Measurements from ENCODE around the gene ERBB4. TPM values are rescaled to one million over a fixed set of nuclear protein-coding genes. Genes with fewer than 3 reads are reported as not detected.
A peak's percentile ranks its signal among the peaks of the same experiment; 100 is the strongest.
"Not testable (repeated sequence)": the region's sequence is repeated elsewhere in the genome, so short reads cannot be mapped to it uniquely, and the experiment has no call there.

ERBB4 gene
- total RNA-seq, 1 donor from 2014 or later = 1.7 TPM

GRCh38 chr2:212013626-212014025, 525.0 kb downstream of the ERBB4 start:
- Histone ChIP-seq H3K4me1 (peaks cover 0 to 13% of the 10 kb centered on the region in 2 donors), H3K36me3 (no peaks in the 10 kb centered on the region), H3K27ac (no peak overlapping the region), H3K9me3 (no peaks in the 10 kb centered on the region), H3K4me3 (no peak overlapping the region), H3K27me3 (no peaks in the 10 kb centered on the region)
- no peak for DNase-seq (ENCODE audit: low spot score in 2 of 2)
- no peak for TF ChIP-seq CTCF (IDR thresholded peaks at IDR 0.05)
- intact Hi-C loops (cut with DNase I) = no loop called here

DNA sequence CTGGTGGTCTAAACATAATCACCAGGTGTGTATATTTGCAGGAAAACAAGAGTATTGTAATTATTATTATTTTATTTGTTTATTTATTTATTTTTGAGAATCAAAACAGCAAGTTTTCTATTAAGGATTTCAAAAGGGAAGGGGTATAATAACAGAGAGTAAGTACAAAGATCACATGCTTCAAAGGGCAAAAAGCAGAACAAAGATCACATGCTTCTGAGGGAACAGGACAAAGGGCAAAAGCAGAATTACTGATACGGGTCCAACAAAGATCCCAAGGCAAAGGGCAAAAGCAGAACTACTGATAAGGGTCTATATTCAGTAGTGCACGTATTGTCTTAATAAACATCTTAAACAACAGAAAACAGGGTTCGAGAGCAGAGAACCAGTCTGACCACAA, 528.3 kb downstream of the ERBB4 start:
- DNase-seq (ENCODE audit: low spot score in 2 of 2); H3K36me3 ChIP-seq; H3K27me3 ChIP-seq; H3K4me3 ChIP-seq; H3K9me3 ChIP-seq; intact Hi-C loops (cut with DNase I); H3K27ac ChIP-seq; H3K4me1 ChIP-seq: not testable (repeated sequence)

DNA sequence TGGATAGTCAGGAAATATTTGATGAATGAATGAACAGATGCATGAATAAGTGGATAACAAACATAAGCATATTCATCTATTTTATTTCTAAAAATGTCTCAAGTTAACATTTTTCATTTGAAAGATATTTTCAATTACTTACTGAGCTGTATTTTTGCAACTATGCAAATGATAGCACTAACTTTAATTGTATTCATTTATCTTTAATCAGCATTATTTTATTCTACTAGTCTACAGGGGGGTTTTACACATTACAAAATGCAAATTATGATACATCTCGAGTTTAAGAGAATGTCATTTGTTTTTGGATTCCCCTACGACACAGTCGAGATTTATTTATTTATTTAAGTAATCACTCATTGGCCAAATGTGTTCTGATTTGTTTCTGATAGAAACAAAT, 530.6 kb downstream of the ERBB4 start:
- Histone ChIP-seq H3K27me3 (no peaks in the 10 kb centered on the region), H3K36me3 (no peaks in the 10 kb centered on the region)
- intact Hi-C loops (cut with DNase I) = no loop called here

DNA sequence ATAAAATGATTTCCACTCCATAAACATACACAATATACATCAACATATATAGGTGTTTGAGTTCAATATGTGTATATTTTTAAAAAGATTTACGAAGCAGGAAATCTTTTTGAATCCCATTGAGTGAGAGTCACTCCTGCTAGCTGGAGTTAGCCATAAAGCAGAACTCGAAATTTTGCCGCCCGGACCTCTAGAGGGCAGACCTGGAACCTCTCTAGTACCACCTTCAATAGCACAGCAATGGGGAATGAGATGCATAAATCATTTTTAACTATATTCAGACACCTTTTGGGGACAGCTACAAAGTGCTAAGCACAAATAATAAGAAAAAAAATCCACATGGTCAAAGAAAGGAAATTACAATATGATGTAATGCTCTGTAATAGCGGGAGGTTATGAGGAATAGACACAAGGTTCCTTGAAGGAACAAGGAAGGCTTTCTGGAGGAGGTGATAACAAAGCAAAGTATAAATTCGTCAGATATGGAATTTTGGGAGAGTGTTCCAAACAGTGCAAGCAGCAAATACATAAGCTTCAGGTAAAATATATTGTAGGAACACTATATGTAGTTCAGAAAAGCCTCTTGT, 533.4 kb downstream of the ERBB4 start:
- H3K27me3 ChIP-seq = no peaks in the 10 kb centered on the region
- H3K4me1 ChIP-seq = no peaks in the 10 kb centered on the region
- H3K27ac ChIP-seq = no peak overlapping the region
- no peak overlapping the region for H3K4me3 ChIP-seq
- no peak for DNase-seq (ENCODE audit: low spot score in 2 of 2)
- no peaks in the 10 kb centered on the region for H3K9me3 ChIP-seq
- intact Hi-C loops (cut with DNase I) = no loop called here
- peak in 2 of 3 experiments; percentile 8 to 37 for TF ChIP-seq CTCF (IDR thresholded peaks at IDR 0.05)
- no peaks in the 10 kb centered on the region for H3K36me3 ChIP-seq

More for the DNA sequence above, 530.6 kb downstream of the ERBB4 start:
- H3K4me1 ChIP-seq = peaks cover 0 to 3% of the 10 kb centered on the region in 2 donors
- H3K4me3 ChIP-seq = no peak overlapping the region
- DNase-seq (ENCODE audit: low spot score in 2 of 2) = no peak
- H3K9me3 ChIP-seq = no peaks in the 10 kb centered on the region
- no peak for TF ChIP-seq CTCF (IDR thresholded peaks at IDR 0.05)
- H3K27ac ChIP-seq = no peak overlapping the region

DNA sequence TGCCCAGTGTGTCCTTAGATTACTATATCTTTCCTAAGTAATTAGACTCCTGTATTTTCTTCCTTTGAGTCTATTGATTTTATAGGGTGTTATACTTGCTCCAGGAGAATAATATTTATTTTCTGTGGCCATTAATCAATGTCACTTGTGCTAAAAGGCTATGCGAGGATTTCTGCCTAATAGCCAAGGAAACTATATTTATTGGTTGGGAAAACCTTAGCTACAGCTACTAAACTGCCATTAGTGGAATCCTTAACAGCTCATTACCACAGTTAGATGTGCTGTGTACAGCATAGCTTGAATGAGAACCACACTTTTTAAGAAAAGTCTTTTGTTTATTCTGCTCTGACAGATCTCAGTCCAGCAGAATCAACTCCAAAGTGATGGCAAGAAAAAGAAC, 537.3 kb downstream of the ERBB4 start:
- Histone ChIP-seq H3K27ac (no peak overlapping the region), H3K36me3 (no peaks in the 10 kb centered on the region), H3K4me3 (no peak overlapping the region), H3K9me3 (no peaks in the 10 kb centered on the region), H3K27me3 (no peaks in the 10 kb centered on the region), H3K4me1 (no peaks in the 10 kb centered on the region)
- intact Hi-C loops (cut with DNase I) = no loop called here
- no peak for TF ChIP-seq CTCF (IDR thresholded peaks at IDR 0.05)
- no peak for DNase-seq (ENCODE audit: low spot score in 2 of 2)

GRCh38 chr2:211996857-211997256, 541.7 kb downstream of the ERBB4 start:
- DNase-seq (ENCODE audit: low spot score in 2 of 2) = no peak
- TF ChIP-seq CTCF (IDR thresholded peaks at IDR 0.05) = no peak
- H3K27me3 ChIP-seq = no peaks in the 10 kb centered on the region
- H3K36me3 ChIP-seq = no peaks in the 10 kb centered on the region
- H3K27ac ChIP-seq = no peak overlapping the region
- intact Hi-C loops (cut with DNase I) = no loop called here
- no peaks in the 10 kb centered on the region for H3K9me3 ChIP-seq
- no peak overlapping the region for H3K4me3 ChIP-seq
- no peaks in the 10 kb centered on the region for H3K4me1 ChIP-seq
